KOPT-K1 (cell line): ENCODE results near the gene VAC14.

ENCODE experiments used
- H3K27ac ChIP-seq: fragments of 200-600 bp; sonication (generic); 2 replicates; pipeline ENCODE4 v1.5.1; 2016; ENCODE audit warnings: antibody characterized with exemption, mild to moderate bottlenecking, low read depth, low read length; ENCODE audit not compliant: poor library complexity, severe bottlenecking
- H3K36me3 ChIP-seq: fragments of 200-600 bp; sonication (generic); 2 replicates; pipeline ENCODE4 v1.5.1; 2017; ENCODE audit warnings: antibody characterized with exemption, mild to moderate bottlenecking, low read length, moderate library complexity; ENCODE audit not compliant: insufficient read depth
- H3K9me3 ChIP-seq: fragments of 200-600 bp; sonication (generic); 2 replicates; pipeline ENCODE4 v1.5.1; 2017; ENCODE audit warnings: antibody characterized with exemption, low read length, mild to moderate bottlenecking; ENCODE audit not compliant: insufficient read depth, poor library complexity, severe bottlenecking

Gene VAC14

GRCh38 chr16:70774261-70774660 is 26.7 kb downstream of the VAC14 start:
- Histone ChIP-seq H3K27ac (no peak overlapping the region), H3K36me3 (peaks cover 92% of the 10 kb centered on the region), H3K9me3 (no peaks in the 10 kb centered on the region)

GRCh38 chr16:70772493-70772892 is 28.5 kb downstream of the VAC14 start:
- H3K36me3 ChIP-seq = peaks cover 83% of the 10 kb centered on the region
- H3K27ac ChIP-seq = no peak overlapping the region
- no peaks in the 10 kb centered on the region for H3K9me3 ChIP-seq

- Histone ChIP-seq H3K9me3 (no peaks in the 10 kb centered on the region), H3K36me3 (peaks cover 79% of the 10 kb centered on the region), H3K27ac (no peak overlapping the region)
Measured at GRCh38 chr16:70770626-70771552, 30.1 kb downstream of the VAC14 start.

- H3K27ac ChIP-seq = no peak overlapping the region
- H3K9me3 ChIP-seq = no peaks in the 10 kb centered on the region
- peaks cover 79% of the 10 kb centered on the region for H3K36me3 ChIP-seq
Measured at GRCh38 chr16:70770291-70770625, 30.7 kb downstream of the VAC14 start.

DNA sequence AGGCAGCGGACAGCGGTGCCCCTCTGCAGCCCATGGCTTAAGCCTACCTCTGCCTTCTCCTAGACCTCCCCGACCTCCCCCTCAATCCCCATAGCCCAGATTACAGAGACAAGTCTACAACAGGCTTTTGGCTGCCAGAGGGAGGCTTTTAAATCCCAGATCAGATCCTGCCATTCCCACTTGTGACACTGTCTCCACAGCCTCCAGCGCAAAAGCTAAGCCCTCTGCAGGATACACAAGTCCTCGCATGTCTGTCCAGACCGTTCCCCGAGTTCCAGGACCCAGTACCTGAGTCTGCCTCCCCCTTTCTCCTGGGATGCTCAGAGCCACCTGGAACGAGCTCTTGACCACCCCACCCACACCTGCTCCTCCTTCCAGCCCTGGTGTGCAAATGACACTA is 31.2 kb downstream of the VAC14 start:
- H3K27ac ChIP-seq = no peak overlapping the region
- H3K9me3 ChIP-seq = no peaks in the 10 kb centered on the region
- H3K36me3 ChIP-seq = peaks cover 82% of the 10 kb centered on the region

GRCh38 chr16:70769131-70769530 is 31.8 kb downstream of the VAC14 start:
- Histone ChIP-seq H3K9me3 (no peaks in the 10 kb centered on the region), H3K27ac (no peak overlapping the region), H3K36me3 (peaks cover 79% of the 10 kb centered on the region)

- no peaks in the 10 kb centered on the region for H3K9me3 ChIP-seq
- peaks cover 78% of the 10 kb centered on the region for H3K36me3 ChIP-seq
- no peak overlapping the region for H3K27ac ChIP-seq
Measured at GRCh38 chr16:70768203-70768580, 32.8 kb downstream of the VAC14 start.

- Histone ChIP-seq H3K36me3 (peaks cover 78% of the 10 kb centered on the region), H3K9me3 (no peaks in the 10 kb centered on the region), H3K27ac (no peak overlapping the region)
Measured at GRCh38 chr16:70767377-70768202, 33.4 kb downstream of the VAC14 start.

DNA sequence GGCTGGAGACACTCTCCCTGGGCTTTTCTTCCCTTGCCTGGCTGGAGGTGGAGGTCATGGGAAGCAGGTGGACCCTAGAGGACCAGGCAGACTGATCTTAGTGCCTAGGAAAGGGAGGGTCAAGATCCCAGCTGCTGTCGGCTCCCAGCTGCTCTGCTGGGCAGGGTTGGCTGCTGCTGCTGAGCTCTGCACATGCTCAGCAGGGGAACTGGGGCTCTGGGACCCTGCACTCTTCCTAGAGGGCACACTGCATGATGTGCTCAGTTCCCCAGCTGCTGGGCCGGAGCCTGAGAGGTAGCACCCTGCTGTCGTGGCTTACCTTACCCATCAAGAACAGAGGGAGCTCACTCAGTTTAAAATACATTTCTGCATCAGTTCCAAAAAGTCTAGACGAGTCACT is 34.3 kb downstream of the VAC14 start:
- Histone ChIP-seq H3K9me3 (no peaks in the 10 kb centered on the region), H3K36me3 (peaks cover 78% of the 10 kb centered on the region), H3K27ac (no peak overlapping the region)

- no peak overlapping the region for H3K27ac ChIP-seq
- peaks cover 78% of the 10 kb centered on the region for H3K36me3 ChIP-seq
Measured at GRCh38 chr16:70766176-70766575, 34.8 kb downstream of the VAC14 start.

GRCh38 chr16:70765491-70765890 is 35.5 kb downstream of the VAC14 start:
- Histone ChIP-seq H3K9me3 (no peaks in the 10 kb centered on the region), H3K27ac (no peak overlapping the region), H3K36me3 (peaks cover 78% of the 10 kb centered on the region)

More at GRCh38 chr16:70766176-70766575, 34.8 kb downstream of the VAC14 start:
- H3K9me3 ChIP-seq = no peaks in the 10 kb centered on the region

DNA sequence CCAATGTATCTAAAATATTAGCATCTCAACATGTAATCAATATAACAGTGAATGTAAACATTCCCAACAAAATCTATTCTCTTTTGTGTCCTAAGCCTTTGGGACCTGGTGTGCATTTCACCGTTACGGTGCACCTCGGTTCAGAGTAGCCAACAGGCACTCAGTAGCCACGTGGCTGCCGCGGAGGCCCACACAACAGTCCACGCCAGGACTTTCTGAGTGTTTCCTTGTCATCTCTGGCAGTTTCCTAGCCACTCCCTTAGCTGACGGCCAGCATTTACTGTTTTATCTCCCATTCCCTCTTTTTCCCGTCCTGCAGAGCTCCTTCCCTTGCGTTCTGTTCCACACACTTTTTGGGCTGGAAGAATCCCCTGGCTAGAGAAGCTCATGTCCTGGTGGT is 36.3 kb downstream of the VAC14 start:
- H3K36me3 ChIP-seq = peaks cover 72% of the 10 kb centered on the region
- no peaks in the 10 kb centered on the region for H3K9me3 ChIP-seq
- H3K27ac ChIP-seq = no peak overlapping the region

GRCh38 chr16:70760221-70760620 is 40.7 kb downstream of the VAC14 start:
- Histone ChIP-seq H3K27ac (no peak overlapping the region), H3K36me3 (peaks cover 85% of the 10 kb centered on the region), H3K9me3 (no peaks in the 10 kb centered on the region)

DNA sequence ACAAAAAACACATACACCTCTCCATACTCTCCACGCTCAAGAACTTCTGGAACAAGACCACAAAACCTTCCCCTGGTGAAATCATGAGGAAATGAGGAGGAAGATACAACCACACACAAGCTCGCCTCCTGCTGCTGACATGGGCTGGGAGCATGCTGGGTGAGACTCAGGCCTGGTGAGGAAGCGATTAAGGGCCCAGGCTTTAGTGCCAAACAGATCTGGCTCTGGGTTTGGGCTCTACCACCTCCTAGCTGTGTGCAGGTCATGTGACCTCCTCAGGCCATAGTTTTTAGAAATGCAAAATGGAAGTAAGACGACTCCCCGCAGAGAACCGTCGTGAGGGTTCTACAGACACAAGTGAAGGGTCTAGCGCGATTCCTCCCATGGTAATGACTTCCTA is 41.3 kb downstream of the VAC14 start:
- H3K27ac ChIP-seq = no peak overlapping the region
- no peaks in the 10 kb centered on the region for H3K9me3 ChIP-seq
- peaks cover 85% of the 10 kb centered on the region for H3K36me3 ChIP-seq

DNA sequence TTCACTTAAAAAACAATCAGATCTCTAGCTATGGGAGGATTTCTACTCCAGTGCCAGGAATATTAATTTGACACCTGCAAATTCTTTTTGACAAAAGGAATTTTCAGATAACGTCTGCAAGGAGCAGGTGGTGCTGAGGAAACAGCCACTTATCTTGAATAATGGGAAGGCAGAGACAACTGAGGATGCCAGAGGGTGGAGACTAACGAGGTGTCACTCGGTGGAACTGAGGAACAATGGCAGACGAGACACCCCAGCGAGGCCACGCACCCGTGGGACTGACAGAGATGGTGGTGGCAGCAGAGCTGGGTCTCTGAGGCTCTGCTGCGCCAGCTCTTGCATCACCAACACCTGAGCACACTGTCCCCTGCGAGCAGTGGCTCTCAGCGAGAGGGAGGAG is 42.2 kb downstream of the VAC14 start:
- Histone ChIP-seq H3K27ac (no peak overlapping the region), H3K36me3 (peaks cover 90% of the 10 kb centered on the region), H3K9me3 (no peaks in the 10 kb centered on the region)
